Tibial nerve (tissue), 4 donors: ENCODE results near the gene SETDB2. TPM values are rescaled to one million over a fixed set of nuclear protein-coding genes. Genes with fewer than 3 reads are reported as not detected.
A peak's percentile ranks its signal among the peaks of the same experiment; 100 is the strongest.

Source experiments
- DNase-seq, 2 donors: peaks; one replicate each; pipeline ENCODE4 v3.0.0-alpha.2; 2019; ENCODE audit warnings: low spot score in 2 of 2
- H3K27ac ChIP-seq, 4 donors: fragments of 200-600 bp; sonication (generic) in 3 of 4; one replicate each; pipeline ENCODE4 v1.5.1; 2017 to 2019; ENCODE audit warnings: mild to moderate bottlenecking in 1 of 4
- H3K27me3 ChIP-seq, 2 donors: fragments of 200-600 bp; sonication (generic) in 1 of 2; one replicate each; pipeline versions ENCODE4 v1.5.1 to v1.6.0; 2017 to 2019
- H3K36me3 ChIP-seq, 3 donors: fragments of 200-600 bp; sonication (generic); one replicate each; pipeline ENCODE4 v1.5.1; 2018 to 2019
- H3K4me1 ChIP-seq, 4 donors: fragments of 200-600 bp; sonication (generic) in 3 of 4; one replicate each; pipeline ENCODE4 v1.5.1; 2017 to 2019
- H3K4me3 ChIP-seq, 4 donors: fragments of 200-600 bp; sonication (generic) in 3 of 4; one replicate each; pipeline ENCODE4 v1.5.1; 2017 to 2019; ENCODE audit warnings: mild to moderate bottlenecking in 1 of 4, moderate library complexity in 1 of 4
- H3K9me3 ChIP-seq, 4 donors: fragments of 200-600 bp; sonication (generic) in 3 of 4; one replicate each; pipeline ENCODE4 v1.5.1; 2017 to 2019
- EP300 ChIP-seq, 2 donors: sonication (generic); formaldehyde crosslinking; IDR thresholded peaks; one replicate each; pipeline ENCODE4 v1.6.1; 2017; ENCODE audit warnings: antibody characterized with exemption in 2 of 2, mild to moderate bottlenecking in 1 of 2
- POLR2A ChIP-seq, 2 donors: fragments of 450-650 bp; IDR thresholded peaks; one replicate each; pipeline ENCODE4 v1.6.1; 2017; ENCODE audit warnings: antibody characterized with exemption in 2 of 2, mild to moderate bottlenecking in 2 of 2, moderate library complexity in 2 of 2
- WGBS, 2 donors: methylation state at CpG; one replicate each; pipeline ENCODE4 v1.1.5; 2018; 5-methylcytosine and 5-hydroxymethylcytosine counted together
- total RNA-seq, 4 donors: library from RNA; depleted of rRNA; stranded (reverse); fragments of >200 nt; gene quantifications; one replicate each; pipeline ENCODE4 v1.1.0, GENCODE V29; 2016
- TF ChIP-seq, protein P1 (sequence below), 5 experiments: fragments of 200-600 bp in 3 of 5; fragments of 450-650 bp in 2 of 5; sonication (generic) in 3 of 5; IDR thresholded peaks; one replicate each; pipeline ENCODE4 v1.5.1; 2016 to 2019; ENCODE audit warnings: antibody characterized with exemption in 5 of 5, mild to moderate bottlenecking in 3 of 5, moderate library complexity in 2 of 5

Gene SETDB2
- total RNA-seq, 4 donors from 2014 or later: 9.2 to 16.5 (median 13.0) TPM

- no peak overlapping the region for H3K4me3 ChIP-seq
- peak overlapping the region in 2 of 4 donors; percentile 75 to 79 for H3K27ac ChIP-seq
- WGBS, 2 donors: 59 to 93% methylated on average over 3 of the region's 3 CpGs
- peaks cover 0 to 19% (median 0%) of the 10 kb centered on the region in 3 donors for H3K36me3 ChIP-seq
- TF ChIP-seq EP300 (IDR thresholded peaks at IDR 0.05) (no peak), POLR2A (IDR thresholded peaks at IDR 0.05) (no peak)
- TF ChIP-seq, protein P1, sequence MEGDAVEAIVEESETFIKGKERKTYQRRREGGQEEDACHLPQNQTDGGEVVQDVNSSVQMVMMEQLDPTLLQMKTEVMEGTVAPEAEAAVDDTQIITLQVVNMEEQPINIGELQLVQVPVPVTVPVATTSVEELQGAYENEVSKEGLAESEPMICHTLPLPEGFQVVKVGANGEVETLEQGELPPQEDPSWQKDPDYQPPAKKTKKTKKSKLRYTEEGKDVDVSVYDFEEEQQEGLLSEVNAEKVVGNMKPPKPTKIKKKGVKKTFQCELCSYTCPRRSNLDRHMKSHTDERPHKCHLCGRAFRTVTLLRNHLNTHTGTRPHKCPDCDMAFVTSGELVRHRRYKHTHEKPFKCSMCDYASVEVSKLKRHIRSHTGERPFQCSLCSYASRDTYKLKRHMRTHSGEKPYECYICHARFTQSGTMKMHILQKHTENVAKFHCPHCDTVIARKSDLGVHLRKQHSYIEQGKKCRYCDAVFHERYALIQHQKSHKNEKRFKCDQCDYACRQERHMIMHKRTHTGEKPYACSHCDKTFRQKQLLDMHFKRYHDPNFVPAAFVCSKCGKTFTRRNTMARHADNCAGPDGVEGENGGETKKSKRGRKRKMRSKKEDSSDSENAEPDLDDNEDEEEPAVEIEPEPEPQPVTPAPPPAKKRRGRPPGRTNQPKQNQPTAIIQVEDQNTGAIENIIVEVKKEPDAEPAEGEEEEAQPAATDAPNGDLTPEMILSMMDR (IDR thresholded peaks at IDR 0.05): no peak
- H3K9me3 ChIP-seq: no peaks in the 10 kb centered on the region
- no peak for DNase-seq
- H3K27me3 ChIP-seq: no peaks in the 10 kb centered on the region
- peaks cover 0 to 18% (median 5%) of the 10 kb centered on the region in 4 donors for H3K4me1 ChIP-seq
Observed at GRCh38 chr13:49421391-49421790, 22.7 kb upstream of the SETDB2 start.

DNA sequence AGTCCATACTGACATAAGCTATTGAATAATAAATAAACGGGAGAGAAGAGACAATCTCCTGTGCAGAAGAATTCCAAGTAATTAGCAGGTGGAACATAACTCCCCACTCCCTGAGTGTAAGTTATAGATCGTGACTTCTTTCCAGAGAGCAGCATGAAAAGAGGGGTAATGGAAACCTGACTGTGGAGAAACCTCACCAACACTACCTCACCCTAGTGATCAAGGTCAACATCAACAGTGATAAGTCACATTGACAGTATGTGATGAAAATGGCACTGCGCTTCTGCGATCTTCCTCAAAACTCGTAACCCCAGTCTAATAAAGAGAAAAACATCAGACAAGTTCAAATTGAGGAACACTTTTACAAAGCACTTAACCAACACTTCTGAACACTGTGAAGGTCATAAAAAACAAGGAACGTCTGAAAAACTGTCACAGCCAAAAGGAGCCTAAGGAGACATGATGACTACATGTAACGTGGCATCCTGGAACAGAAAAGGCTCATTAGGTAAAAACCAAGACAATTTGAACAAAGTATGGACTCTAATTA lies 20.0 kb upstream of the SETDB2 start:
- TF ChIP-seq EP300 (IDR thresholded peaks at IDR 0.05): no peak
- no peak for TF ChIP-seq POLR2A (IDR thresholded peaks at IDR 0.05)
- TF ChIP-seq, protein P1 (IDR thresholded peaks at IDR 0.05): no peak
- H3K27me3 ChIP-seq: no peaks in the 10 kb centered on the region
- 81 to 82% methylated on average over 7 of the region's 7 CpGs for WGBS, 2 donors

GRCh38 chr13:49428041-49428763 lies 15.9 kb upstream of the SETDB2 start:
- no peaks in the 10 kb centered on the region for H3K9me3 ChIP-seq
- H3K4me1 ChIP-seq: no peaks in the 10 kb centered on the region
- H3K27ac ChIP-seq: no peak overlapping the region
- no peak for TF ChIP-seq POLR2A (IDR thresholded peaks at IDR 0.05)
- no peak for TF ChIP-seq EP300 (IDR thresholded peaks at IDR 0.05)
- TF ChIP-seq, protein P1 (IDR thresholded peaks at IDR 0.05): no peak
- H3K27me3 ChIP-seq: no peaks in the 10 kb centered on the region
- 93 to 95% methylated on average over 2 of the region's 2 CpGs for WGBS, 2 donors
- H3K4me3 ChIP-seq: no peak overlapping the region
- peaks cover 0 to 59% (median 0%) of the 10 kb centered on the region in 3 donors for H3K36me3 ChIP-seq
- no peak for DNase-seq

More for the DNA sequence above, 20.0 kb upstream of the SETDB2 start:
- Histone ChIP-seq H3K36me3 (peaks cover 0 to 42% (median 0%) of the 10 kb centered on the region in 3 donors), H3K4me1 (peaks cover 0 to 5% (median 2%) of the 10 kb centered on the region in 4 donors), H3K4me3 (no peak overlapping the region), H3K27ac (no peak overlapping the region), H3K9me3 (no peaks in the 10 kb centered on the region)
- no peak for DNase-seq

- no peaks in the 10 kb centered on the region for H3K4me1 ChIP-seq
- peaks cover 0 to 59% (median 0%) of the 10 kb centered on the region in 3 donors for H3K36me3 ChIP-seq
- TF ChIP-seq, protein P1 (IDR thresholded peaks at IDR 0.05): no peak
- TF ChIP-seq POLR2A (IDR thresholded peaks at IDR 0.05) (no peak), EP300 (IDR thresholded peaks at IDR 0.05) (no peak)
- H3K27ac ChIP-seq: no peak overlapping the region
- no peaks in the 10 kb centered on the region for H3K27me3 ChIP-seq
- H3K9me3 ChIP-seq: no peaks in the 10 kb centered on the region
- DNase-seq: no peak
- WGBS, 2 donors: 68 to 79% methylated on average over 1 of the region's 1 CpG
- no peak overlapping the region for H3K4me3 ChIP-seq
Observed at GRCh38 chr13:49429121-49429520, 15.0 kb upstream of the SETDB2 start.

DNA sequence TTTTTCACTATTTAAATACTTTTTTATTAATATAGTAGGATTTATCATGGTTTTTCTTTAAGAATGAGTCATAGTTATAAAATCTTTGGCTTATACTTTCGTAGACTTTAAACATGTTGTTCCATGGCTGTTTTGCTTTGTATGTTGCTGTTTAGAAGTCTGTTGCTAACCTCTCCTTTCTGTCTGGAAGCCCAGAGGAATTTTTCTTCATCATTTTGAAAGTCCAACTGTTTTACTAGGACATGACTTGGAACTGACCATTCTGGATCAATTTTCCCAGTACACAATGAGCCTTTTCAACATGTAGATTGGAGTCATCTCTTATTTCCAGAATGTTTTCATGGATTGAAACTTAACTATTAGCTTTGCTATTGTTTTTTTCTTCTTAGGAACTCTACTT lies 8.1 kb upstream of the SETDB2 start:
- 30 to 47% methylated on average over 1 of the region's 1 CpG for WGBS, 2 donors
- Histone ChIP-seq H3K27ac (peak overlapping the region; percentile 30 to 74 (median 55)), H3K36me3 (peaks cover 0 to 24% (median 0%) of the 10 kb centered on the region in 3 donors)

More for the DNA sequence above, 8.1 kb upstream of the SETDB2 start:
- Histone ChIP-seq H3K9me3 (no peaks in the 10 kb centered on the region), H3K27me3 (no peaks in the 10 kb centered on the region), H3K4me1 (peaks cover 0 to 30% (median 0%) of the 10 kb centered on the region in 4 donors), H3K4me3 (no peak overlapping the region)
- no peak for DNase-seq
- TF ChIP-seq EP300 (IDR thresholded peaks at IDR 0.05) (peak; percentile 16 to 30), POLR2A (IDR thresholded peaks at IDR 0.05) (no peak)
- TF ChIP-seq, protein P1 (IDR thresholded peaks at IDR 0.05): no peak
